Activated CD8-positive, alpha-beta memory T cell treated with anti-CD3 and anti-CD28 coated beads, Interleukin-2, amount 50 U/mL, for 24 hours (primary cell): Measurements from ENCODE around the gene GPHN.
"Not testable (repeated sequence)": the region's sequence is repeated elsewhere in the genome, so short reads cannot be mapped to it uniquely, and the experiment has no call there.

Experiments used
- DNase-seq: peaks from one replicate; pipeline ENCODE4 v3.0.0-alpha.2; 2020; ENCODE audit errors: extremely low read depth

GPHN gene

GRCh38 chr14:67056684-67057083 lies 548.7 kb downstream of the GPHN start:
- no peak for DNase-seq

- DNase-seq, result no peak
Measured at GRCh38 chr14:67059596-67059995, 551.6 kb downstream of the GPHN start.

- no peak for DNase-seq
Measured at GRCh38 chr14:67060546-67060945, 552.6 kb downstream of the GPHN start.

- DNase-seq, result not testable (repeated sequence)
Measured at GRCh38 chr14:67067070-67067814, 559.3 kb downstream of the GPHN start.

- no peak for DNase-seq
Measured at GRCh38 chr14:67068251-67068650, 560.3 kb downstream of the GPHN start.

GRCh38 chr14:67071506-67071905 lies 563.6 kb downstream of the GPHN start:
- no peak for DNase-seq

GRCh38 chr14:67077921-67078320 lies 570.0 kb downstream of the GPHN start:
- DNase-seq, result no peak

GRCh38 chr14:67079846-67080245 lies 571.9 kb downstream of the GPHN start:
- no peak for DNase-seq

GRCh38 chr14:67108230-67108629 lies 600.3 kb downstream of the GPHN start:
- no peak for DNase-seq

- DNase-seq, result no peak
Measured at GRCh38 chr14:67111022-67111421, 603.1 kb downstream of the GPHN start.

GRCh38 chr14:67112344-67112743 lies 604.4 kb downstream of the GPHN start:
- no peak for DNase-seq

GRCh38 chr14:67127174-67127573 lies 619.2 kb downstream of the GPHN start:
- no peak for DNase-seq

- DNase-seq, result no peak
Measured at GRCh38 chr14:67129768-67130167, 621.8 kb downstream of the GPHN start.

- no peak for DNase-seq
Measured at GRCh38 chr14:67131691-67132090, 623.7 kb downstream of the GPHN start.

GRCh38 chr14:67133144-67133543 lies 625.2 kb downstream of the GPHN start:
- DNase-seq, result no peak

GRCh38 chr14:67133595-67134441 lies 625.9 kb downstream of the GPHN start:
- DNase-seq, result no peak

GRCh38 chr14:67137744-67138371 lies 629.9 kb downstream of the GPHN start:
- no peak for DNase-seq

- DNase-seq, result no peak
Measured at GRCh38 chr14:67140556-67140955, 632.6 kb downstream of the GPHN start.

- DNase-seq, result no peak
Measured at GRCh38 chr14:67141146-67141900, 633.4 kb downstream of the GPHN start.

- no peak for DNase-seq
Measured at GRCh38 chr14:67151082-67151666, 643.2 kb downstream of the GPHN start.

- no peak for DNase-seq
Measured at GRCh38 chr14:67158566-67158965, 650.6 kb downstream of the GPHN start.

GRCh38 chr14:67162385-67162784 lies 654.4 kb downstream of the GPHN start:
- DNase-seq, result no peak
